Measurements from ENCODE around the gene MASP1.
"Not testable (repeated sequence)": the region's sequence is repeated elsewhere in the genome, so short reads cannot be mapped to it uniquely, and the experiment has no call there.

Gene MASP1

GRCh38 chr3:187242900-187243299, 48.6 kb downstream of the MASP1 start:
- Mint-ChIP-seq H3K4me3 (no peak overlapping the region), H3K27ac (no peak overlapping the region), H3K36me3 (ENCODE audit: low read depth) (peaks cover 5% of the 10 kb centered on the region), H3K4me1 (no peaks in the 10 kb centered on the region), H3K27me3 (ENCODE audit: low read depth) (peaks cover 4% of the 10 kb centered on the region), H3K9me3 (peaks cover 3% of the 10 kb centered on the region)
- no peak for TF ChIP-seq CTCF (IDR thresholded peaks at IDR 0.05; ENCODE audit: unreplicated experiment in 3 of 3)

GRCh38 chr3:187242435-187242834, 49.1 kb downstream of the MASP1 start:
- H3K27ac Mint-ChIP-seq, result no peak overlapping the region
- peaks cover 4% of the 10 kb centered on the region for H3K27me3 Mint-ChIP-seq (ENCODE audit: low read depth)
- TF ChIP-seq CTCF (IDR thresholded peaks at IDR 0.05; ENCODE audit: unreplicated experiment in 3 of 3), result no peak

DNA sequence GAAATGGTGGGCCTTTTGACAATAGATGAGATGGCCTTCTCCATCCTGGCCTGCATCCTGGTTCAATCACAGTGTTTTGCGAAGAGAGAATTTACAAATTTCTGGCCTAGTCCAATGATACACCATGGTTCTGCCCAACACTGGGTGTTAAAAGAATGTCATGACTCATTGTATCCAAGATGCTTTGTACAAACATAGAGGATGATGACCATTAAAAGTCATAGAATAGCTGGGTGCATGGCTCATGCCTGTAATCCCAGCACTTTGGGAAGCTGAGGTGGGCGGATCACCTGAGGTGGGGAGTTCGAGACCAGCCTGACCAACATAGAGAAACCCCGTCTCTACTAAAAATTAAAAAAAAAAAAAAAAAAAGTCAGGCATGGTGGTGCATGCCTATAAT, 52.7 kb downstream of the MASP1 start:
- not testable (repeated sequence) for H3K4me1 Mint-ChIP-seq; H3K27me3 Mint-ChIP-seq (ENCODE audit: low read depth); H3K36me3 Mint-ChIP-seq (ENCODE audit: low read depth); H3K9me3 Mint-ChIP-seq; H3K27ac Mint-ChIP-seq; H3K4me3 Mint-ChIP-seq

More at GRCh38 chr3:187242435-187242834, 49.1 kb downstream of the MASP1 start:
- H3K36me3 Mint-ChIP-seq (ENCODE audit: low read depth), result peaks cover 5% of the 10 kb centered on the region
- H3K4me3 Mint-ChIP-seq, result no peak overlapping the region
- H3K9me3 Mint-ChIP-seq, result peaks cover 3% of the 10 kb centered on the region
- no peaks in the 10 kb centered on the region for H3K4me1 Mint-ChIP-seq

GRCh38 chr3:187238239-187238638, 53.3 kb downstream of the MASP1 start:
- peaks cover 5% of the 10 kb centered on the region for H3K36me3 Mint-ChIP-seq (ENCODE audit: low read depth)
- TF ChIP-seq CTCF (IDR thresholded peaks at IDR 0.05; ENCODE audit: unreplicated experiment in 3 of 3), result no peak
- no peak overlapping the region for H3K27ac Mint-ChIP-seq
- no peak overlapping the region for H3K4me3 Mint-ChIP-seq
- no peaks in the 10 kb centered on the region for H3K4me1 Mint-ChIP-seq
- no peaks in the 10 kb centered on the region for H3K27me3 Mint-ChIP-seq (ENCODE audit: low read depth)
- H3K9me3 Mint-ChIP-seq, result peaks cover 3% of the 10 kb centered on the region

DNA sequence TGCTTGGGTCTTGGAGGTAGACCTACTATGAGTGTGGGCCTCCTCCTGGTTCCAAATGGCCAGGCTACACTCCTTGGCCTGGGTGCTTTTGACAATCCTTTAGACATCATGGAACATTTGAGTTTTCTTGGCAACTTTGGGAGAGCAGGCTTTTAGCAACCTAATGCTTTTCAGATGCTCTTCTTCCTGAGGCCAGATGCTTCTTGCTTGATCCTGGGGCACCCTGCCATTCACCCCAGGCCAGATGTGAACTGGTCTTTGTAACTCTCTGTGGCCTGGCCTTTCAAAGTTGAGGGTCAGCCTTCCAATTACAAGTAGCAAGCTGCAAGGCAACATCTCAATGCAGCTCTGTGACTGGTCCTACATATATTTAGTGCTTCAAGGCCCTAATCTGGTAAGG, 53.8 kb downstream of the MASP1 start:
- H3K36me3 Mint-ChIP-seq (ENCODE audit: low read depth), result peaks cover 5% of the 10 kb centered on the region

GRCh38 chr3:187236962-187237361, 54.6 kb downstream of the MASP1 start:
- H3K9me3 Mint-ChIP-seq, result peaks cover 3% of the 10 kb centered on the region
- no peak overlapping the region for H3K4me3 Mint-ChIP-seq
- H3K4me1 Mint-ChIP-seq, result no peaks in the 10 kb centered on the region
- H3K27ac Mint-ChIP-seq, result no peak overlapping the region
- no peak for TF ChIP-seq CTCF (IDR thresholded peaks at IDR 0.05; ENCODE audit: unreplicated experiment in 3 of 3)
- H3K36me3 Mint-ChIP-seq (ENCODE audit: low read depth), result peaks cover 5% of the 10 kb centered on the region
- H3K27me3 Mint-ChIP-seq (ENCODE audit: low read depth), result no peaks in the 10 kb centered on the region

More for the DNA sequence above, 53.8 kb downstream of the MASP1 start:
- Mint-ChIP-seq H3K27ac (no peak overlapping the region), H3K4me3 (no peak overlapping the region), H3K27me3 (ENCODE audit: low read depth) (no peaks in the 10 kb centered on the region), H3K4me1 (no peaks in the 10 kb centered on the region), H3K9me3 (peaks cover 3% of the 10 kb centered on the region)
- TF ChIP-seq CTCF (IDR thresholded peaks at IDR 0.05; ENCODE audit: unreplicated experiment in 3 of 3), result no peak
